Endothelial cell of coronary artery (primary cell): ENCODE measurements around the gene USP17L18. TPM values are rescaled to one million over a fixed set of nuclear protein-coding genes. Genes with fewer than 3 reads are reported as not detected.

Experiments
- total RNA-seq: library from RNA; depleted of rRNA; stranded (reverse); fragments of >200 nt; gene quantifications from 2 replicates; pipeline ENCODE4 v1.2.3, GENCODE V29; 2014

USP17L18 gene, protein sequence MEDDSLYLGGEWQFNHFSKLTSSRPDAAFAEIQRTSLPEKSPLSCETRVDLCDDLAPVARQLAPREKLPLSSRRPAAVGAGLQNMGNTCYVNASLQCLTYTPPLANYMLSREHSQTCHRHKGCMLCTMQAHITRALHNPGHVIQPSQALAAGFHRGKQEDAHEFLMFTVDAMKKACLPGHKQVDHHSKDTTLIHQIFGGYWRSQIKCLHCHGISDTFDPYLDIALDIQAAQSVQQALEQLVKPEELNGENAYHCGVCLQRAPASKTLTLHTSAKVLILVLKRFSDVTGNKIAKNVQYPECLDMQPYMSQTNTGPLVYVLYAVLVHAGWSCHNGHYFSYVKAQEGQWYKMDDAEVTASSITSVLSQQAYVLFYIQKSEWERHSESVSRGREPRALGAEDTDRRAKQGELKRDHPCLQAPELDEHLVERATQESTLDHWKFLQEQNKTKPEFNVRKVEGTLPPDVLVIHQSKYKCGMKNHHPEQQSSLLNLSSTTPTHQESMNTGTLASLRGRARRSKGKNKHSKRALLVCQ
- not detected in 2 replicates for total RNA-seq

GRCh38 chr4:9247953-9248680, at the start of gene USP17L18:
Gene USP17L18, plus strand, starts transcription at chr4:9248630. Its CDS starts 0 bp downstream, at chr4:9248630.

DNA sequence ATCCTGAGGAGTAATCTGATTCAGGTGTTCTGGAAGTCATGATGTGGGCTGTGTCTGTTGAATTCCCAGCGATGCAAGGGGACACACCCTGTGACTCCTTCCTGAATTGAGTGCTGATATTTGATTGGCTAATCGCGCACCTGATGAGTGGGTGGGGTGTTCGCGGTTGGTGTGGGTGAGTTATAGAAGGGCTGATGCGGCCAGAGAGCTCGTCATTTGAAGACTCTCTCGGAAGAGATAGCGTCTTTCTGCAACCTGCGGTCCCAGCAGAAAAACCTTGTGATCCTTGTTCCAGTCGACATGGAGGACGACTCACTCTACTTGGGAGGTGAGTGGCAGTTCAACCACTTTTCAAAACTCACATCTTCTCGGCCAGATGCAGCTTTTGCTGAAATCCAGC, 38.1 kb upstream of the USP17L18 start, which contains the start of gene USP17L10:
Gene USP17L10, plus strand, starts transcription at position 301 of the 400 bp plus-strand sequence. Its CDS starts 0 bp downstream, at position 301.

DNA sequence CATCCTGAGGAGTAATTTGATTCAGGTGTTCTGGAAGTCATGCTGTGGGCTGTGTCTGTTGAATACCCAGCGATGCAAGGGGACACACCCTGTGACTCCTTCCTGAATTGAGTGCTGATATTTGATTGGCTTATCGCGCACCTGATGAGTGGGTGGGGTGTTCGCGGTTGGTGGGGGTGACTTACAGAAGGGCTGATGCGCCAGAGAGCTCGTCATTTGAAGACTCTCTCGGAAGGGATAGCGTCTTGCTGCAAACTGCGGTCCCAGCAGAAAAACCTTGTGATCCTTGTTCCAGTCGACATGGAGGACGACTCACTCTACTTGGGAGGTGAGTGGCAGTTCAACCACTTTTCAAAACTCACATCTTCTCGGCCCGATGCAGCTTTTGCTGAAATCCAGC, 33.3 kb upstream of the USP17L18 start, which contains the start of gene USP17L11:
Gene USP17L11, plus strand, starts transcription at position 301 of the 400 bp plus-strand sequence. Its CDS starts 0 bp downstream, at position 301.

GRCh38 chr4:9219852-9220251, 28.6 kb upstream of the USP17L18 start, which contains the start of gene USP17L12:
Gene USP17L12, plus strand, starts transcription at chr4:9220152. Its CDS starts 0 bp downstream, at chr4:9220152.

DNA sequence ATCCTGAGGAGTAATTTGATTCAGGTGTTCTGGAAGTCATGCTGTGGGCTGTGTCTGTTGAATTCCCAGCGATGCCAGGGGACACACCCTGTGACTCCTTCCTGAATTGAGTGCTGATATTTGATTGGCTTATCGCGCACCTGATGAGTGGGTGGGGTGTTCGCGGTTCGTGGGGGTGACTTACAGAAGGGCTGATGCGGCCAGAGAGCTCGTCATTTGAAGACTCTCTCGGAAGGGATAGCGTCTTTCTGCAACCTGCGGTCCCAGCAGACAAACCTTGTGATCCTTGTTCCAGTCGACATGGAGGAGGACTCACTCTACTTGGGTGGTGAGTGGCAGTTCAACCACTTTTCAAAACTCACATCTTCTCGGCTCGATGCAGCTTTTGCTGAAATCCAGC, 23.8 kb upstream of the USP17L18 start, which contains the start of gene USP17L13:
Gene USP17L13, plus strand, starts transcription at position 301 of the 400 bp plus-strand sequence. Its CDS starts 0 bp downstream, at position 301.

DNA sequence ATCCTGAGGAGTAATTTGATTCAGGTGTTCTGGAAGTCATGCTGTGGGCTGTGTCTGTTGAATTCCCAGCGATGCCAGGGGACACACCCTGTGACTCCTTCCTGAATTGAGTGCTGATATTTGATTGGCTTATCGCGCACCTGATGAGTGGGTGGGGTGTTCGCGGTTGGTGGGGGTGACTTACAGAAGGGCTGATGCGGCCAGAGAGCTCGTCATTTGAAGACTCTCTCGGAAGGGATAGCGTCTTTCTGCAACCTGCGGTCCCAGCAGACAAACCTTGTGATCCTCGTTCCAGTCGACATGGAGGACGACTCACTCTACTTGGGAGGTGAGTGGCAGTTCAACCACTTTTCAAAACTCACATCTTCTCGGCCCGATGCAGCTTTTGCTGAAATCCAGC, 14.3 kb upstream of the USP17L18 start, which contains the start of gene USP17L15:
Gene USP17L15, plus strand, starts transcription at position 301 of the 400 bp plus-strand sequence. Its CDS starts 0 bp downstream, at position 301.

DNA sequence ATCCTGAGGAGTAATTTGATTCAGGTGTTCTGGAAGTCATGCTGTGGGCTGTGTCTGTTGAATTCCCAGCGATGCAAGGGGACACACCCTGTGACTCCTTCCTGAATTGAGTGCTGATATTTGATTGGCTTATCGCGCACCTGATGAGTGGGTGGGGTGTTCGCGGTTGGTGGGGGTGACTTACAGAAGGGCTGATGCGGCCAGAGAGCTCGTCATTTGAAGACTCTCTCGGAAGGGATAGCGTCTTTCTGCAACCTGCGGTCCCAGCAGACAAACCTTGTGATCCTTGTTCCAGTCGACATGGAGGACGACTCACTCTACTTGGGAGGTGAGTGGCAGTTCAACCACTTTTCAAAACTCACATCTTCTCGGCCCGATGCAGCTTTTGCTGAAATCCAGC, 4.9 kb upstream of the USP17L18 start, which contains the start of gene USP17L17:
Gene USP17L17, plus strand, starts transcription at position 301 of the 400 bp plus-strand sequence. Its CDS starts 0 bp downstream, at position 301.

DNA sequence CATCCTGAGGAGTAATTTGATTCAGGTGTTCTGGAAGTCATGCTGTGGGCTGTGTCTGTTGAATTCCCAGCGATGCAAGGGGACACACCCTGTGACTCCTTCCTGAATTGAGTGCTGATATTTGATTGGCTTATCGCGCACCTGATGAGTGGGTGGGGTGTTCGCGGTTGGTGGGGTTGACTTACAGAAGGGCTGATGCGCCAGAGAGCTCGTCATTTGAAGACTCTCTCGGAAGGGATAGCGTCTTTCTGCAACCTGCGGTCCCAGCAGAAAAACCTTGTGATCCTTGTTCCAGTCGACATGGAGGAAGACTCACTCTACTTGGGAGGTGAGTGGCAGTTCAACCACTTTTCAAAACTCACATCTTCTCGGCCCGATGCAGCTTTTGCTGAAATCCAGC, 4.6 kb downstream of the USP17L18 start, which contains the start of gene USP17L19:
Gene USP17L19, plus strand, starts transcription at position 301 of the 400 bp plus-strand sequence. Its CDS starts 0 bp downstream, at position 301.

DNA sequence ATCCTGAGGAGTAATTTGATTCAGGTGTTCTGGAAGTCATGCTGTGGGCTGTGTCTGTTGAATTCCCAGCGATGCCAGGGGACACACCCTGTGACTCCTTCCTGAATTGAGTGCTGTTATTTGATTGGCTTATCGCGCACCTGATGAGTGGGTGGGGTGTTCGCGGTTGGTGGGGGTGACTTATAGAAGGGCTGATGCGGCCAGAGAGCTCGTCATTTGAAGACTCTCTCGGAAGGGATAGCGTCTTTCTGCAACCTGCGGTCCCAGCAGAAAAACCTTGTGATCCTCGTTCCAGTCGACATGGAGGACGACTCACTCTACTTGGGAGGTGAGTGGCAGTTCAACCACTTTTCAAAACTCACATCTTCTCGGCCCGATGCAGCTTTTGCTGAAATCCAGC, 9.4 kb downstream of the USP17L18 start, which contains the start of gene USP17L20:
Gene USP17L20, plus strand, starts transcription at position 301 of the 400 bp plus-strand sequence. Its CDS starts 0 bp downstream, at position 301.

GRCh38 chr4:9262572-9262971, 14.1 kb downstream of the USP17L18 start, which contains the start of gene USP17L21:
Gene USP17L21, plus strand, starts transcription at chr4:9262872. Its CDS starts 0 bp downstream, at chr4:9262872.

DNA sequence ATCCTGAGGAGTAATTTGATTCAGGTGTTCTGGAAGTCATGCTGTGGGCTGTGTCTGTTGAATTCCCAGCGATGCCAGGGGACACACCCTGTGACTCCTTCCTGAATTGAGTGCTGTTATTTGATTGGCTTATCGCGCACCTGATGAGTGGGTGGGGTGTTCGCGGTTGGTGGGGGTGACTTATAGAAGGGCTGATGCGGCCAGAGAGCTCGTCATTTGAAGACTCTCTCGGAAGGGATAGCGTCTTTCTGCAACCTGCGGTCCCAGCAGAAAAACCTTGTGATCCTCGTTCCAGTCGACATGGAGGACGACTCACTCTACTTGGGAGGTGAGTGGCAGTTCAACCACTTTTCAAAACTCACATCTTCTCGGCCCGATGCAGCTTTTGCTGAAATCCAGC, 18.9 kb downstream of the USP17L18 start, which contains the start of gene USP17L22:
Gene USP17L22, plus strand, starts transcription at position 301 of the 400 bp plus-strand sequence. Its CDS starts 0 bp downstream, at position 301.

Other genes with a start within 250 kb of the USP17L18 start
- gene FAM90A26, start 78.2 kb upstream of the USP17L18 start, total RNA-seq = not detected in 2 replicates
- gene USP17L10, start 38.0 kb upstream of the USP17L18 start, total RNA-seq = not detected in 2 replicates
- not detected in 2 replicates for gene USP17L11, start 33.2 kb upstream of the USP17L18 start, total RNA-seq
- gene USP17L12, start 28.5 kb upstream of the USP17L18 start, total RNA-seq = not detected in 2 replicates
- not detected in 2 replicates for gene USP17L13, start 23.7 kb upstream of the USP17L18 start, total RNA-seq
- not detected in 2 replicates for gene USP17L15, start 14.2 kb upstream of the USP17L18 start, total RNA-seq
- gene USP17L17, start 4.8 kb upstream of the USP17L18 start, total RNA-seq = not detected in 2 replicates
- gene USP17L19, start 4.7 kb downstream of the USP17L18 start, total RNA-seq = not detected in 2 replicates
- gene USP17L20, start 9.5 kb downstream of the USP17L18 start, total RNA-seq = not detected in 2 replicates
- gene USP17L21, start 14.2 kb downstream of the USP17L18 start, total RNA-seq = not detected in 2 replicates
- not detected in 2 replicates for gene USP17L22, start 19.0 kb downstream of the USP17L18 start, total RNA-seq
- gene USP17L24, start 76.5 kb downstream of the USP17L18 start, total RNA-seq = not detected in 2 replicates
- gene USP17L25, start 81.3 kb downstream of the USP17L18 start, total RNA-seq = not detected in 2 replicates
- gene USP17L26, start 86.0 kb downstream of the USP17L18 start, total RNA-seq = not detected in 2 replicates
- not detected in 2 replicates for gene USP17L5, start 90.8 kb downstream of the USP17L18 start, total RNA-seq
- gene USP17L27, start 95.5 kb downstream of the USP17L18 start, total RNA-seq = not detected in 2 replicates
- not detected in 2 replicates for gene USP17L28, start 100.3 kb downstream of the USP17L18 start, total RNA-seq
- gene USP17L29, start 105.0 kb downstream of the USP17L18 start, total RNA-seq = not detected in 2 replicates
- not detected in 2 replicates for gene USP17L30, start 114.5 kb downstream of the USP17L18 start, total RNA-seq
- not detected in 2 replicates for gene DEFB131A, start 195.8 kb downstream of the USP17L18 start, total RNA-seq